NCI-H2227 treated with DMSO at 0.1 percent for 48 hours (cell line): ENCODE results near the gene PREX1.
A peak's percentile ranks its signal among the peaks of the same experiment; 100 is the strongest.

Experiments used
- DNase-seq: peaks from one replicate; lab custom pipeline; 2025; lab: John Stamatoyannopoulos, UW

PREX1 gene

DNA sequence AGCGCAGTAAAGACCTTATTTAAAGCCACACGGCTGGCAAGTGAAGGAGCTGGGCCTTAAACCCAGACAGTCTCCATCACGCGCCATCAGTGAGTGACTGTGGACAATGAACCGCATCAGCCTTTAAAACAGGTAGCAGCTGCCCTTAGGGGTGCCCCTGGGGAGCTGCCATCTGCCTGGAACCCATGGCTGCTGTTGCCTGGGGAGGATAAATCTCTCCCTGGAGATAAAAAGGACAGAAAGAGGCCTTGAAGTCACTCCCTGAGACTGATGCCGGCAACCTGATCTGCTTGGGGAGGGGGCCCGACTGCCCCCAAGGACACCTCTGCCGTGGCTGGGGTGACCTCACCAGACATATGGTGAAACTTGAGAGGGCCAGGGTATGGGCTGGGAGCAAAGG, 73.5 kb downstream of the PREX1 start:
- DNase-seq: no peak

DNA sequence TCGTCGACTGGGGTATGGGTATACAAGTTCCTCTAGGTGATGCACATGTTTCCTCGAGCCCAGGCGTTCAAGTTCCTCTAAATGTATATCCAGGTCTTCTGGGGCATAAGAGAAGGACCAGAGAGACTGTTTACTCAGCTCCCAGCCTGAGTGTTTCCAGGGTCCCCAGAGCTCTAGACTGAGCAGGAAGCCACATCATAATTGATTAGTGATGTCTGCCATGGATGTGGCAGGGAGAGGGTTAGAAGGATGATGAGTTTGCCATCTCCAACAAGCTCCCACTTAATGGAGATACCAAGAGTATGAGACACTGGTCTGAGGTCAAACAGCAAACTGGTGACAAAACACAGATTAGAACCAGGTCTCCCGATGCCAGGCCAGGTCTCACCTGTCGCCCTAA, 74.8 kb downstream of the PREX1 start:
- no peak for DNase-seq

DNA sequence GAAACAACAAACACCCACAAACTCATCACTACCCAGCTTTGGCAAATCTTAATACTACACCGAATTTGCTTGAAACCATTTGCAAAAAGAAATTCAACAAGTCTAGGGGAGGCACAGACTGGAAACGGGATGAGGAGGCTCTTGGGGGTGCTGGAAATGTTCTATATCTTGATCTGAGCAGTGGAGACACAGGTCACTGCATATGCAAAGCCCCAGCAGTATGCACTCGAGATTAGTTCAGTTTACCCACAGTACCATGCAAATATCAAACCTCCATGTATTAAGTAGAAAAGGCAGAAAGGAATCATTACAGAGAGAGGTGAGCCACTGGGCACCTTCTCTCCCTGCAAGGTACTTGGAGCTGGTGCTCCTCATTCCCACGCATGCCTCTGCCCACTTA, 75.9 kb downstream of the PREX1 start:
- DNase-seq: no peak

DNA sequence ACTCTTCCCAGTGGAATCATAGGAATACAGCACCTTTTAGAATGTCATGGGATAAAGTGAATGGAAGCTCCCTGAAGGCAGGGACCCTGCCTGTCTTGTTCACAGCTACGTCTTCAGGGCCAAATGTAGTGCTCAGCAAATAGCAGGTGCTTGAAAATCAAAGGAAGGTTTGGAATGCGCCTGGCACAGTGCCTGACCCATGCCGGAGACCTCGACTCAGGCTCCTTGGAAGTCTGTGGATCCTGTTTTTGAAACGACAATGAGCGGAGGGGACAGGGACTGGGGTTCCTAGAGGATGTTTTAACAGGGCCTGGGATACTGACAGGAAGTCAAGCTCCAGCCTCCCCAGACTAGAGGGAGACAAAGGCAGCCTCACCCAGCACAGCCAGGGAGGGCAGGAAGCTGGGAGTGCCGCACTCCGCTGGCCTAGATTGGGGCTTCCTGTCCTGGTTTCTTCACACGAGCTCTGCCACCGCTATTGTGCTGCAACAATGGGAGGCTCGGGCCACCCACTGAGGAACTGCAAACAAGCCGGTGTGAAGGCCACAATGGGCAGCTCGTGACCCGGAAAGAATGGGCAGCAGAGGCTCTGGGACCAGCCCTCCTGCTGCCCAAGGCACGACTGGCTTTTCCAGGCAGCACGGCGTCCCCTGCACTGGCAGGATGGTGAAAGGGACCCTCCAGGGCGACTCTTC, 76.7 kb downstream of the PREX1 start:
- peak; percentile 44 for DNase-seq

DNA sequence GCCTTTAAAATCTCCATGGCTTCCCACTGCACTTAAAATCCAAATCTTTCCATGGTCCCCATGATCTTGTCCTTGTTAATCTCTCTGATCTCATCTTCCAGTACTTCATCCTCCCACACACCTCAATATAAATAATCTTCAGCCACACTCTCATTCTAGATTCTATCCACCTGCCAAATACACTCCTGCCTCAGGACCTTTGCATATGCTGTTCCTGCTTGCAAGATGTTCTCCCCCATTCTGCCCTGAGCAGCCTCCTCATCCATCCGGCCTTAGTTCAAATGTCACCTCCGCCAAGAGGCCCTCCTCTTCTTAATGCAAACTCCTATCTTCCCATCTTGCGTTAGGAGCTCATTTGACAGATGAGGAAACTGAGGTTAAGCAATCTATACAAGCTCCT, 77.4 kb downstream of the PREX1 start:
- DNase-seq: no peak

DNA sequence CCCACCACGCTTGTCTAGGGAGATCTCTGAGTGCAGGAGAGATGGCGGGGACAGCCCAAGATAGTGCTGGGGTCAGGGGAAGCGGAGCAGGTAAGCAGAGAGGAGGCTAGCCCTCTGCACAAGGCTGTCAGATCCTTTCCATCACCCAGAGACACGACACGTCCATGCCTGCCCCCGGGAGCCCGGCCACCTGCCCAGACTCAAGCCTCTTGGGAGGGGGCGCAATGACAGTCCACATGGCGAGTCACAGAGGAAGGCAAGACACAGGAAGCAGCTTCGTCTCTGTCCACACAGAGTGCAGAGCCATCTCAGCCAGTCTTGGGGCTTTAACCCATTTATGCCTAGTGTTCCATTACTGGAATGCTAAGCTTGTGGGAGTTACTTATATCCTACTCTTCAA, 78.4 kb downstream of the PREX1 start:
- no peak for DNase-seq

DNA sequence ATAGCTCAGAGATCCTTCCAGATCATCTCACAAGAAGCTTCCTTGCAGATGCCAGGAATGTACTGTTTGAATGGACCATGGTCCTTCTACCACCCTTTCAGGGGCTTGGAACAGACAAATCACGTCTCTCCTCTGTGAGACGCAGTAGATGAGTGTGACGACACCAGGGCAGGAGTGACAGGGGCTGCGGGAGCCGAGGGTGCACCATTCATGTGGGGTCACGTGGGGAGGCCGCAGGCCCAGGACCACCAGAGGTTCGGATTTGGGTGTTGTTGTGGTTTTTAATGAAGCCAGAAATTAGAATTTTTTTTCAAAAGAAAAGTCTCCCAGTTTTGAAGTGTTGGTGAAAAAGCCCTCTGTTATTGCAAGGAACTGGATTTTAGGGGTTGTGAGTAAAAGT, 79.2 kb downstream of the PREX1 start:
- no peak for DNase-seq

DNA sequence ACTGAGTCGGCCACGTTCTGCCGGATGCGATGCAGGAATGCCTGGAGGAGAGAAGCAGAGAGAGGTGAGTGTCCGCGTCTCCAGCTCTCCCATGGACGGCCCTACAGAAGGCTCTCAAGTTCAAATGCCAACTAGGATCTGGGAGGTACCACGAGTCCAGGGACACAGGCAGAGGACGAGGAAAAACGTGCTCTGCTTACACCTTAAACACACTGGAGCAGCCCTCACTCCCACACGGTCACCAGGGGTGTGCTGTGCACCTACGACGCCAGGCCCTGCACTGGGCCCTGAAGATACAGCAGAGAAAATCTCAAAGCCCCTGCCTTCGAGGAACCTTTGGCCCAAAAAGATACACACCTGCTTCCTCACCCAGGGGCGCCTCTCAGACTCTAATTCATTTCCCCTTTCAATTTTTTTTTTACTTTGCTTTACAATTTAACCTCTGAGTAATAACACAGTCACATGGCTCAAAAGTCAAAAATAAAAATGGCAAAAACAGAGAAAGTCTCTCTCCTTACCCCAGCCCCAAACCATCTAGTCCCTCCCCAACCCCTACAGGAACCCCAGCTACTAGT, 79.9 kb downstream of the PREX1 start:
- no peak for DNase-seq

DNA sequence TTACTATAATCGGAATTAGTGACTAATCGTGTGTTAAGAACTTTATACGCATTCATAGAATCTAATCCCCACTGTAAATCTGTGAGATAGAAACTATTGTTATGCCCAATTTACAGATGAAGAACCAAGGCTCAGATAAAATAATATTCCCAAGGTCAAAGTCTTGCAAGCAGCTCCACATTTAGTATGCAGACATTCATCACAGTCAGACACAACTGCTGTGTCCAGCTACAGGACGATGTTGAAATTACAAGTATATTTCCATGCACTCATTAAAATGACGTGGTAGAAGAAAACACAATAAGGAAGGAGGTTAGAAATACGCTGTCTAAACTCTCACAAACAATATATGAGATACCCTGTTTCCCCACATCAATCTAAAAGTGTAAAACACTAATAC, 82.5 kb downstream of the PREX1 start:
- DNase-seq: no peak

DNA sequence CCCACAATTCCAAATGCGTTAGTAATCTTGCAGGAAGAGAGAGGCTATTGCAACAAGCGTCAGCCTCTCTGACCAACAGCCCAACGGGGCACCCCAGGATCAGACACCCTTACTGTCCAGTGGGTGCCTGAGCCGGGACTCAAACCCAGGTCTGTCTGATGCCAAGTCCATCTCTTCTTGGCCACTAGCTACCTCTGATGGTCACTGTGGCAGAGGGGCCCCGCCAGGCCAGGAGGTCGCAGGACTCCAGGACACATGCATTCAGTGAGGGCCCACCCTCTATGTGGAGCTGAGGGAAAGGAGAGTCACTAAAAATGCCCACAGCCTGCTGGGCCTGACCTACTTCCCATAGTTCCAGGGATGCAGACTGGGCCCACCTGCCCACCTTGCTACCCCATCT, 83.3 kb downstream of the PREX1 start:
- no peak for DNase-seq

DNA sequence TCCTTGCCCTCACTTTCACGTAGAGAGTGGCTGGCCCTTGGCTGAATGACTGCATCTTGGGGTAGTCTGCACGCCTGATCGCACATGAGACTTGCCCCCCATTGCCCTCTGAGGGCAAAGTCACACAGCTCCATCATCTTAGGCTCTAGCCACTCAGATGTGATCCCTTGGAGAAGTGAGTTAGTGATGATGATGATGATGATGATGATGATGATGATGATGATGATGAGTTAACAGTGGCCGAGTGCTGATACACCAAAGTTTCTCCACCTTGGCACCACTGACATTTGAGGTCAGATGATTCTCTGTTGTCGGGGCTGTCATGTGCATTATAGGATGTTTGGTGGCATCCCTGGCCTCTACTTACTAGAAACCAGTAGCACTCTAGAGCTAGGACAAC, 84.0 kb downstream of the PREX1 start:
- no peak for DNase-seq

DNA sequence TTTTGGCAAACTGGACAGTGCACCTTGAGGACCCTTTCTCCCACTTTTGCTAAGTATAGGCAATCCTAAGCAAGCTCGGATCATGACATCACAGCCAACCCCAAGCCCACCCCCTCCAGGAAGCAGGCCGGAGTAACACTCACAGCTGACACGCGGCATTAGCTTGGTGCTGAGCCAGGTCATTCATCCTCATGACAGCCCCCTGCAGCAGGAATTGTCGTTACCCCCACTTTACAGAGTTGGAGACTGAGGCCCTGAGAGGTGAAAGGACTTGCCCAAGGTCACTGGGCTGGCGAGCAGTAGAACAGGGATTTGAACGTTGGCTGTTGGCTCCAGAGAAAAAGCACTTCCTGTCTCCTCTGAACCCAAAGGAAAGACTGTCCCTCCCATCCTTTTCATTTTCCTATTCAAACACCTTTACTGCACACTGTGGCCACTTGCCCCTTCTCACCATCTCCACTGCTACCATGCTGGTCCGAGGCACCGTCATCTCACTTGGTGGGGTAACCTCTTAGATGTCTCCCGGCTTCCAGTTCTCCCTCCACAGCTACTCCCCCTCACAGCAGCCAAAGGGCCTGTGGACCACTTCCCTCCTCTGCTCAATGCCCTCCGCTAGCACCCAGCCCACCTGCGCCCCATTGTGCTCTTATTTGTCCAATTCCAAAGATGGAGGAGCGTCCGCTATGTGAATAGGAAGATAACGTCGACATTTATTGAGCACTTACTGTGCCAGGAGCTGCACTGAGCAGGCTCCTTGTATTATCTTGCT, 84.7 kb downstream of the PREX1 start:
- no peak for DNase-seq

DNA sequence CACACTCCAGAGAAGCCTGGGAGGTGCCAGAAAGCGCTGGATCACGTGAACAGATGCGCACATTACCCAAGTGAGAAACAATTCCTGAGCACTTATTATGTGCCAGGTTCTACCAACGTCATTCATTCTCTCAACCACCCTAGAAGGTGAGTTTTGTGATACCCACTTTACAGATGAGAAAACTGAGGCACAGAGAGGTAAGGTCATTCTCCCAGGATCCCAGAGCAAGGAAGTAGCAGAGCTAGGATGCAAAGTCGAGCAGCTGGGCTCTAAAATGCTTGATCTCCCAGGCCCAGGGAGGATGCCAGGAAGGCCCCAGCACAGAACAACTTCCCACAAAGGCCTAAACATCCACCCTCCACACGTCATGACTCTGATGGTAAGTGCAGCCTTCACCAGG, 85.6 kb downstream of the PREX1 start:
- no peak for DNase-seq

DNA sequence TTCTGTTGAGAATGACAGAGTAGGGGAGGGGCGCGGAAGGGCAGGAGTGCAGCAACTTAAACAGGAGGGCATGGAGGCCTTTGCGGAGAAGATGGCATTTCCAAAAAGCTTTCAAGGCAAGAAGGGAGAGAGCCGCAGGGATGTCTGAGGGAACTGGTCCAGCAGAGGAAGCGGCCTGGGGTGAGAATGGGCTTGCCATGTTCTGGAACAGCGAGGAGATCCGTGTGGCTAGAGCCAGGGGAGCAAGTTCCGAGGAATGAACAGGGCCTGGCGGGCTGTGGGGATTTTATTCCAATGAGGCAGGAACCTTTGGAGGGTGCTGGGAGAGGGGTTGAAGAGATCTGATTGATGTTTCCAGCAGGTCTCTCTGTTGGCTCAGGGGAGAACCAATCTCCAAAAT, 86.1 kb downstream of the PREX1 start:
- DNase-seq: no peak

DNA sequence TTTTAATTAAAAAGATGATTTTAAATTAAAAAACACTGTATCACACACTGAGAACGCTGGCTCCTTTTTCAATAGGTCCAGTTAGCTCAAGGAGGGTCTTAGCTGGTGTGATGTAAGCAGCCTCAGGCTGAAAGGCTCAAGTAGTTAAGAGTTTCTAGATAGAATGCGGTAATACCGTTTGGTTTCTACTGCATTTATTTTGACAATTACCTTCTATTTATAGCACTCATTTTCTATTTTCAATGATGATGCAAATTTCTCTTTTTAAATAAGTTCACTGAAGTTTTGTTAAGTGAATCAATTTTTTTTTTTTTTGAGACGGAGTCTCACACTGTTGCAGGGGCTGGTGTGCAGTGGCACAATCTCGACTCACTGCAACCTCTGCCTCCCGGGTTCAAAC, 87.1 kb downstream of the PREX1 start:
- DNase-seq: no peak

DNA sequence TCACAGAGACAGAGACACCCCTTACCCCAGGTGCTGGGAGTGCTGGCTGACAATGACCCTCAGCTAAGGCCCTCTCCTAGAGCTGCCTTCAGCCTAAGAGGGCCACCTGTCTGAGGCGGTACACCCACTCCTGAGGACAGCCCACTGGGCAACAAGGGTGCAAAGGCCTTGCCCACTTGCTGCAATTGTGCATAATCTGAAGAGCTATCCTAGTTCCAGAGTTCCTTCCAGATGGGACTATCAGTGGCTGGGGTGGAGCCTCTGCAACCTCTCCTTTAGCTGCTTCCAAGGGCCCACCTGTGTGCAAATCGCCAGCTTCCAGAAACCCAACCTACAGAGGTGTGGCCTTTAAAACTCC, 87.5 kb downstream of the PREX1 start:
- no peak for DNase-seq

DNA sequence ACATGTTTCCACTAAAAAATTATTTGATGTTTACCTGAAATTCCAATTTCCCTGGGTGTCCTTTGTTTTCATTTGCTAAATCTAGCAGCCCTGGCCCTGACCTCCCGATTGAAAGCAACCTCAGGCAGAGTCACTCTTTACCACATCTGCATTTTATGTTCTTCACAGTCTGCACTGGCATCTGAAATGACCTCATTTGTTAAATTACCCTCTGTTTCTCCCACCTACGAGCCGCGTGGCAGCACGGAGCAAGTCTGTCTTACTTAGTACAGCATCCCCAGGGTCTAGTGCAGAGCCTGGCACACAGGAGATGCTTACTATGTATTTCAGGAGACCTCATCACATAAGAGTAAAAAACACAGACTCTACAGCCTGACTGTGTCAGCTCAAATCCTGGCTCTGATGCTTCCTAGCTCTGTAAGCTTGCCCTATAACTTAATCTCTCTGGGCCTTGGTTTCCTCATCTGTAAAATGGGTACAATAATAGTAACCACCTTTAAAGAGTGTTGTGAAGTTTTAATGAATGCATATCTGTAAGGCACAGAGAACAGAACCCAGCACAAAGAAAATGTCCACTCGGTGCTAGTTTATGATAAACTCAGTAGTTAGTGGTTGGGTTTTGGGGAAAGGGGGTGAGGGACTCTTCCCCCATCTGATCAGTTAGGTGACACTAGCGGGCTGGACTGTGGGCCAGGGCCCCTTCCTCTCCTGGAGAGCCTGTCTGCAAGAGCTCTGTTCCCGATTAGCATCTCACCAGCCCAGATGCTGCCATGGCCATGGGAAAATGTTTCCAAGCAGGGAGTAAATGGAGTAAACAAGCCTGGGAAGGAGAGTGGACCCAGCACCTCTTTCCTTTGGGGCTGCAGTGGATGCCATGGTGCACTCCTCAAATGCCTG, 88.2 kb downstream of the PREX1 start:
- no peak for DNase-seq

DNA sequence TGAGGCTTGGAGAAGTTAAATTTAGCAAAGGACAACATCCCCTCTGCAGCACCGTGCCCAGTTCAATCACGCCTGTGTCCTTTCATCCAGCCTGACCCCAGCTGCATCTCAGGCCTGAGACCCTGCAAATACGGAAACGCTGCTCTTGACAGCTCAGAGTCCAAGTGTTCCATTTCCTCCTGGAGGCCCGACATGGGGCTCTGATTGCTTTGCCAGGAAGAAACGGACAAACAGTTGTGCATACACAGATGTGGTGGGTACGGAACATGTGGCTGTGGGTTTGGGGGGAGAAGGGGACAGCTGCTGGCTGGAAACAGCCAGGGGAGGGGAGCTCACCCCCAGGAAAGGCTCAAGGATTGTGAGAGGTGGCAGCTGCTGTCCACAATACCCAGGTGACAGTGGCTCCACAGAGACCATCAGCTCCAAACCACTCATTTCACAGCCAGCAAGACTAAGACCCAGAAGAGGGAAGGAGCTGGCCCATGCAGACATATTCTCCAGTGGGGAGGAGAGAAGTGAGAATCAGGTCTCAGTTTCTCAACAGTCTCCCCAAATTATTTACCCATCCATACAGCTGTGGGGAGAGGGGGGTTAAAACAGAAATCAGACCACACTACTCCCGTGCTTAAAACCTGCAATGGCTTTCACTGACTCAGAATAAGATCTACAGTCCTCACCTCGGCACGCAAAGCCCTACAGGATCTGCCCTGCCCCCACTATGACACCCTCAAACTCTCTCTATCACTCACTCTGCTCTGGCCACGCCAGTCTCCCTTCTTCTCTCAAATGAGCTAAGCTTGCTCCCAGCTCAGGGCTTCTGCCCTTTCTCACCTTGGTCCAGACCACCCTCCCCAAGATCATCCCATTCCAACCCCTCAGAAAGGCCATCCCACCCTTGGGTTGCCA, 89.1 kb downstream of the PREX1 start:
- no peak for DNase-seq

DNA sequence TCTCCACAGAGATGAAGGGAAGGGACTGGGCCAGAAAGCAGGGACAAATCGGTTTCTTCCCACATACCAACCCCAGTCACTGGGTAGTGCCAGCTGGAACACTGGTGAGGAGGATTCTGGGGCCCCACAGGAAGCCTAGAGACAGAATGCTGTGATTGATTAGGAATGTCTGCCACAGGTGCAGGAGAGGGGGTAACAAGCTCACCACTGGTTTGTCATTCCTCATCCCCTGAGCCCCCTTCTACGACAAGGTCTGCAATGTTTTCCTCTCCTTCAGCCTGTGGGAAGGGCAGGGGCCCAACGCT, 89.8 kb downstream of the PREX1 start:
- no peak for DNase-seq

DNA sequence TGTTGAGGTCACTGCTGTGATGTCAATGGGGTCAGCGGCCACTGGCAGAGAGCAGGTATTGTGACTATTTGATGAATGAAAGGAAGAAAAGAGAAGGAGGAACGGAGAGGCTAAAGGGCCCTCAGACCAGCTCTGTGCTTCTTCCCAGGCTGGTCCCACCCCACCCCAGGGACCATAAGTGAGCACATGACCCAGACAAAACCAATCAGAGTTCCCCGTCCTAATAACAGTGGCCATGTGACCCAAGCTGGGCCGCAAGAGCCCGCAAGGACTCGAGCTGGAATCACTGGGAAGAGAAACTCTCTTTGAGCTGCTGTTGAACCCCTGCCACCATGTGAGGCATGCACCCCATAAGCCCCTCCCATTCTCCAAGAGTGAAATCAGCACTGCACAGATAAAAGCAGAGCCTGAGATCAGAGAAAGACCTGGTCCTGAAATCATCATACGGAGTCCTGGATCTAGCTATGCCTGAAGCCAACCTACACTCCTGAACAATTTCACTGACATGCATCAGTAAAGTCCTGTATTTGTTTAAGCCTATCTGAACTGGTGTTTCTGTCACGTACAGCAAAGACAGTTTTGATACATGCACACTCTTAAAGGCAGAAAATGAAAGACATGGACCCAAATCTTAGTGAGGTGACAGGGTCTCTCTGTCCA, 90.2 kb downstream of the PREX1 start:
- no peak for DNase-seq

DNA sequence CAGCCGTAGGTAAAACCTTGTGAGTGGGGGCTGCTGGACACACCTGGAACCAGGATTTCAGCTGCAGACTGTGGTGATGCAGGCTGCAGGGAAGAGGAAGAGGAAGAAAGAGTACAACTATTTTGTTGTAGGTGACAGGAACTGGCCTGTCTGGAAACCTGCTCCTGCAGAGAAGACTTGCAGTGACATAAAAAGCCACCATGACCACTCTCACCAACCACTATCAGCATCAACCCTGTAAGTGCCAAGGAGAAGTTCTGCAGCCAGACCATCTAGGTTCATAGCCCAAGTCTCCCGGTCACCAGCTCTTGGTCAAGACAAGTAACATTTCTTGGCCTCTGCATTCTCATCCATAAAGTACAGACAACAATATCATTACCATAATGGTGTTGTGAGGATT, 91.2 kb downstream of the PREX1 start:
- no peak for DNase-seq
